ENCODE data around the gene MBD6. TPM values are rescaled to one million over a fixed set of nuclear protein-coding genes. Genes with fewer than 3 reads are reported as not detected.

Gene MBD6
- total RNA-seq, 1 donor from 2014 or later, result 58.5 TPM

GRCh38 chr12:57546438-57547287, 24.0 kb downstream of the MBD6 start, which contains the start of gene DCTN2:
DCTN2 (minus strand) TSS chr12:57547192; CDS start chr12:57547063, 129 bp downstream.
- Histone ChIP-seq H3K9ac (ENCODE audit: low read length) (peak within 1 kb of the TSS; percentile 100), H4K20me1 (ENCODE audit: insufficient read depth, low read length) (peaks cover 30% of the 10 kb centered on the region), H3K36me3 (ENCODE audit: insufficient read depth, low read length) (peaks cover 3% of the 10 kb centered on the region), H3K4me1 (ENCODE audit: insufficient read depth, low read length) (peaks cover 21% of the 10 kb centered on the region), H3K9me3 (ENCODE audit: insufficient read depth, low read depth, low read length) (no peaks in the 10 kb centered on the region), H3K27me3 (ENCODE audit: insufficient read depth, low read length) (peaks cover 10% of the 10 kb centered on the region), H3K27ac (ENCODE audit: low read depth, low read length) (peak within 1 kb of the TSS; percentile 91), H3K4me2 (ENCODE audit: low read length) (peak within 1 kb of the TSS; percentile 99), H2AFZ (ENCODE audit: low read depth, low read length) (peak within 1 kb of the TSS; percentile 79), H3K4me3 (ENCODE audit: insufficient read depth, low read depth, low read length) (peak within 1 kb of the TSS; percentile 90), H3K79me2 (ENCODE audit: insufficient read depth, low read length) (peaks cover 41% of the 10 kb centered on the region)
- Mint-ChIP-seq H3K4me1 (ENCODE audit: low read depth, unreplicated experiment) (peaks cover 26% of the 10 kb centered on the region), H3K4me3 (ENCODE audit: unreplicated experiment) (peak within 1 kb of the TSS; percentile 98), H3K27ac (ENCODE audit: unreplicated experiment) (peak within 1 kb of the TSS; percentile 98), H3K36me3 (ENCODE audit: low read depth, unreplicated experiment) (peaks cover 13% of the 10 kb centered on the region), H3K9me3 (ENCODE audit: unreplicated experiment) (peaks cover 3% of the 10 kb centered on the region), H3K27me3 (ENCODE audit: low read depth, unreplicated experiment) (peaks cover 11% of the 10 kb centered on the region)
- FAIRE-seq (no peak), DNase-seq (ENCODE audit: low read depth) (peak; percentile 91)
- TF ChIP-seq CTCF (IDR thresholded peaks at IDR 0.05; ENCODE audit: insufficient read depth, low read depth, low read length), result no peak
- TF ChIP-seq EZH2 (IDR thresholded peaks at IDR 0.05; ENCODE audit: insufficient read depth, low read length), result no peak

- Mint-ChIP-seq H3K9me3 (ENCODE audit: unreplicated experiment) (peaks cover 3% of the 10 kb centered on the region), H3K4me3 (ENCODE audit: unreplicated experiment) (peak overlapping the region; percentile 98), H3K27ac (ENCODE audit: unreplicated experiment) (peak overlapping the region; percentile 87), H3K27me3 (ENCODE audit: low read depth, unreplicated experiment) (peaks cover 11% of the 10 kb centered on the region), H3K36me3 (ENCODE audit: low read depth, unreplicated experiment) (peaks cover 13% of the 10 kb centered on the region), H3K4me1 (ENCODE audit: low read depth, unreplicated experiment) (peaks cover 31% of the 10 kb centered on the region)
- Histone ChIP-seq H3K36me3 (ENCODE audit: insufficient read depth, low read length) (peaks cover 3% of the 10 kb centered on the region), H2AFZ (ENCODE audit: low read depth, low read length) (peak overlapping the region; percentile 79), H3K4me3 (ENCODE audit: insufficient read depth, low read depth, low read length) (peak overlapping the region; percentile 90), H3K4me2 (ENCODE audit: low read length) (peak overlapping the region; percentile 99), H3K9me3 (ENCODE audit: insufficient read depth, low read depth, low read length) (no peaks in the 10 kb centered on the region), H3K27me3 (ENCODE audit: insufficient read depth, low read length) (peaks cover 10% of the 10 kb centered on the region), H4K20me1 (ENCODE audit: insufficient read depth, low read length) (peaks cover 30% of the 10 kb centered on the region), H3K9ac (ENCODE audit: low read length) (peak overlapping the region; percentile 100), H3K4me1 (ENCODE audit: insufficient read depth, low read length) (peaks cover 23% of the 10 kb centered on the region), H3K79me2 (ENCODE audit: insufficient read depth, low read length) (peaks cover 38% of the 10 kb centered on the region), H3K27ac (ENCODE audit: low read depth, low read length) (peak overlapping the region; percentile 91)
- TF ChIP-seq EZH2 (IDR thresholded peaks at IDR 0.05; ENCODE audit: insufficient read depth, low read length), result no peak
- TF ChIP-seq CTCF (IDR thresholded peaks at IDR 0.05; ENCODE audit: insufficient read depth, low read depth, low read length), result no peak
- FAIRE-seq, result peak; percentile 56
- DNase-seq (ENCODE audit: low read depth), result no peak
These were observed 24.8 kb downstream of the MBD6 start for GRCh38 chr12:57547288-57548012.
